Measurements from ENCODE around the gene KIF20B.

KIF20B gene, protein sequence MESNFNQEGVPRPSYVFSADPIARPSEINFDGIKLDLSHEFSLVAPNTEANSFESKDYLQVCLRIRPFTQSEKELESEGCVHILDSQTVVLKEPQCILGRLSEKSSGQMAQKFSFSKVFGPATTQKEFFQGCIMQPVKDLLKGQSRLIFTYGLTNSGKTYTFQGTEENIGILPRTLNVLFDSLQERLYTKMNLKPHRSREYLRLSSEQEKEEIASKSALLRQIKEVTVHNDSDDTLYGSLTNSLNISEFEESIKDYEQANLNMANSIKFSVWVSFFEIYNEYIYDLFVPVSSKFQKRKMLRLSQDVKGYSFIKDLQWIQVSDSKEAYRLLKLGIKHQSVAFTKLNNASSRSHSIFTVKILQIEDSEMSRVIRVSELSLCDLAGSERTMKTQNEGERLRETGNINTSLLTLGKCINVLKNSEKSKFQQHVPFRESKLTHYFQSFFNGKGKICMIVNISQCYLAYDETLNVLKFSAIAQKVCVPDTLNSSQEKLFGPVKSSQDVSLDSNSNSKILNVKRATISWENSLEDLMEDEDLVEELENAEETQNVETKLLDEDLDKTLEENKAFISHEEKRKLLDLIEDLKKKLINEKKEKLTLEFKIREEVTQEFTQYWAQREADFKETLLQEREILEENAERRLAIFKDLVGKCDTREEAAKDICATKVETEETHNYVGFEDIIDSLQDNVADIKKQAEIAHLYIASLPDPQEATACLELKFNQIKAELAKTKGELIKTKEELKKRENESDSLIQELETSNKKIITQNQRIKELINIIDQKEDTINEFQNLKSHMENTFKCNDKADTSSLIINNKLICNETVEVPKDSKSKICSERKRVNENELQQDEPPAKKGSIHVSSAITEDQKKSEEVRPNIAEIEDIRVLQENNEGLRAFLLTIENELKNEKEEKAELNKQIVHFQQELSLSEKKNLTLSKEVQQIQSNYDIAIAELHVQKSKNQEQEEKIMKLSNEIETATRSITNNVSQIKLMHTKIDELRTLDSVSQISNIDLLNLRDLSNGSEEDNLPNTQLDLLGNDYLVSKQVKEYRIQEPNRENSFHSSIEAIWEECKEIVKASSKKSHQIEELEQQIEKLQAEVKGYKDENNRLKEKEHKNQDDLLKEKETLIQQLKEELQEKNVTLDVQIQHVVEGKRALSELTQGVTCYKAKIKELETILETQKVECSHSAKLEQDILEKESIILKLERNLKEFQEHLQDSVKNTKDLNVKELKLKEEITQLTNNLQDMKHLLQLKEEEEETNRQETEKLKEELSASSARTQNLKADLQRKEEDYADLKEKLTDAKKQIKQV (N-terminal part only)

DNA sequence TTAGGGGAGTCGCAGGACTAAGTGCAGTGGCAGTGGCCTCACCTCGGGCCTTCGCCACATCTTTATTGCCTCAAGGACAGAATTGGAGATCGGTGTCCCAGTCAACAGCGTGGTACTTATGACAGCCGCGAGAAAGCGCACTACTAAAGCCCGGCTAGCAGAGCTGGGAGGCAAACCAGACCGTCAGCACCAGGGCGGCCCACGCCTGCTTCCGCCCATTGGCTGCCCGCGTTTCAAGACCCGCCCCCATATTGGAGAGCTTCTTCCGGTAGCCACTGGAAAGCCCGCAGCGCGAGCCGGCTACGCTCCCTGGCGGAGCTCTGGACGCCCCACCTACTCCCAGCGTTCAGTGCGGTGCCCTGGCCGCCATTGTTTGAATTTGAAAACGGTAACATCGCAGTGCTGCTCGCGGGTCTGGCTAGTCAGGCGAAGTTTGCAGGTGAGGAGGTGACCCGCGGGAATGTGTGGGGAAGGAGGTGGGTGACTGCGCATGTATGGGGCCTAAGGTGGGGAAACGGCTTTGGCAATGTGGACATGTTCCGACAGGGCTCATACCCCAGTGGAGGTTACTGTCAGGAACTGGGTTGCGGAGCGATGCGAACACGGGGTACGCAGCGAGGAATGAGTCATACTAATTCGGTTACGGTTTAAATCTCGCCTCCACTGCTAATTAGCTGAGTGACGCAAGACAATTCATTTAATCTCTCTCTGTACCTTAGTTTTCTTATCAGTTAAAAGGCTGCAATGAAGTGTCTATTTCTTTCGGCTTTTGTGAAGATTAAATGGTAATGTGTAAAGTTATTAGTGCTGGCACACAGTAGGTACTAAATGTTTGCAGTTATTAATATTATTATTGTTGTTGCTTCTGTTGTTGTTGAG, at the start of gene KIF20B:
KIF20B (plus strand) TSS at position 349 of the 879 bp plus-strand sequence. CDS start 3,705 bp downstream, outside the sequence.
- peak; percentile 83 for DNase-seq (ENCODE audit: low read depth, low spot score)

DNA sequence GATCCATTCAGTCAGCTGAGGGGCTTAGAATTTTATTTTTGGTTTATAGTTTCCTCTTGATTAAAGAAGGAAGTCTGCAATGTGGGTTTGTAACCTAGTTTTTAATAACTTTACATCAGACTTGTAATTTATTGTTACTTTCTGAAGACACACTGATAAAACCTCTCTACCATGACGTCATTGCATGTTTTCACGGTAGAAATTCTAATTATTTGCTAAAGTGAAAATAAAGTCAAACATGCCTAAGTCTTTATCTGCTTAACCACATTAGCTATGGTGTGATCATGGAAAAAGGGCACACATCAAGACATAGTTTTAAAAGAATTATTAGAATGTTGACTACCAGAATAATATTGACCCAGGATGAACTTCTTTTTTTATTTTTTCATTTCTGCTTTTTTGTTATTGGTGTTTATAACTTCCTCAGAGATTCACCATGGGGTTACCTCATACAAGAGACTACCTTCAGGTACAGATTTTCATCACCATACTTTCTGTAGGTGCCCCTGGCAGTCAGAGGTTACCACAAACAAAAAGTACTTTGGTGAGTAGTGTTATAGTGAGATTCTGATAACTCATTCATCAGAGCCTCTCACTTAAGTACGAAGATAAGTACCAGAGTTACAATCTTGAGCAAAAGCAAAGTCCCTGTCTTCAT, 49.3 kb upstream of the KIF20B start:
- DNase-seq (ENCODE audit: low read depth, low spot score) = no peak

DNA sequence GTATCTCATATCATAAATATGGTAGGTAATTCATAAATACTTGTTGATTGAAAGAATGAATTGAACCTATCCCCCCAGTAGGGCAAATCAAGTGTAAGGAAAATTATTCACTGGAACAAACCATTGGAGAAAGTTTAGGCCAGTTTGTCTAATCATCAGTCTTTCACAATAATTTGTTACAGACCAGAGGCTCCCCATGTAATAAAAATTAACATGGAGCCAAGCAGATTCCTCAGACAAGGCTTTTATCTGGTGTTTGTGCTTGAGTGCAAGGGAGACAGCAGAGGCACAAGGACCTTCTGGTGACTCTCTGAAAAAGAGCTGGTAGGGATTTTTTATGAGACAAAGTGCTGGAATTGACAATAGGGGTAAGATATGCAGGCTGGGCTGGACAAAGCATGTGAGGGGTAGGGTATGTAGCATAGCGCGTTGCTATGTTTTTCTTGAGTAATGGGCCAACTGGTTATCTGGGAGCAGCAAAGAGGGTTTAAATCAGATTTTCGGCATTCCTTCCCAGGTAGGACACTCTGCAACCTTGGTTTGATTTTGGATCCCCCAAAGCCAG, 48.5 kb upstream of the KIF20B start:
- DNase-seq (ENCODE audit: low read depth, low spot score) = no peak

DNA sequence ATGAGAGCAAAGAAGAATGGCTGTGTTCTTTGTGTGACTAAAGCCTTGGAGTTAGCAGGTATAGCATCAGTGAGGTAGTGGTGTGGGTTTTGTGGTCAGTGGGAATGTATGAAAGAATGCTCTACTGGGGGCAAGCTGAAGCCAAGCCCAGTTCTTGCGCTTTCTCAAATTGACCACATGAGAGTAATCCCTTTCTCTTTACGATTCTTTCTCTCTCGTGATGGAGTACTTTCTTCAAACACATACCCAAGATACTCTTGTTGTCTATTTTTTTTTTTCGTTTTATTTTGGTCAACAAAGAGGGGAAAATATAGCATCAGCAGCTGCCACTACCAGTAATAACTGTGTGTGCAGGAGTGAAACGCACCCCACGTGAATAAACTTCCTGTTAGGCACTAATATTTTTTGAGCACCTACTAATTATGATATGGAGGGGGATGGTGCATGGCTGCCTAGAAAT, 48.0 kb upstream of the KIF20B start:
- no peak for DNase-seq (ENCODE audit: low read depth, low spot score)

DNA sequence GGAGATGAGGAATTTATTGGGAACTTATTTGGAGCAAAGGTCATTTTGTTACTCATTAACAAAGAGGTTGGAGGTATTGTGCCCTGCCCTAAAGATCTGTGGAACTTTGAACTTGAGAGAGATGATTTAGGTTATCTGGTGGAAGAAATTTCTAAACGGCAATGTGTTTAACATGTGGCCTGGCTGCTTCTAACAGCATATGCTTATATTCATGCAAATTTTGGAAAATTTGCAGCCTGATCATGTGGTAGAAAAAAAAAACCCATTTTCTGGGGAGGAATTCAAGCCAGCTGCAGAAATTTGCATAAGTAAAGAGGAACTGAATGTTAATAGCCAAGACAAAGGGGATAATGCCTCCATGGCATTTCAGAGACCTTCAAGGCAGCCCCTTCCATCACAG, 45.7 kb upstream of the KIF20B start:
- DNase-seq (ENCODE audit: low read depth, low spot score) = no peak

DNA sequence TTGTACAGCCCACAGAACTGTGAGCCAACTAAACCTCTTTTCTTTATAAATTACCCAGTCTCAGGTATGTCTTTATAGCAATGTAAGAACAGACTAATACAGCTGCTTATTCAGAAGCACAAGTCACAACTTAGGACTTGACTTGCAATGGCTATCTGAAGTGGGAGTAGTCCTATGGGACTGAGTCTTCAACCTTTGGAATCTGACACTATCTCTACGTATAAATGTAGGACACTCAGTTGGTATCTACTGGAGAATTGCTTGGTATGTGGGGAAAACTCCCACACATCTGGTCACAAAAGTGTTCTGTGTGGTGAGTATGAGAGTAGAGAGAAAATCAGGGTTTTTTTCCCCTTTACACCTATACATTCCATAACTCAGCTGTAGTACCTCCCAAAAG, 44.1 kb upstream of the KIF20B start:
- DNase-seq (ENCODE audit: low read depth, low spot score) = no peak

DNA sequence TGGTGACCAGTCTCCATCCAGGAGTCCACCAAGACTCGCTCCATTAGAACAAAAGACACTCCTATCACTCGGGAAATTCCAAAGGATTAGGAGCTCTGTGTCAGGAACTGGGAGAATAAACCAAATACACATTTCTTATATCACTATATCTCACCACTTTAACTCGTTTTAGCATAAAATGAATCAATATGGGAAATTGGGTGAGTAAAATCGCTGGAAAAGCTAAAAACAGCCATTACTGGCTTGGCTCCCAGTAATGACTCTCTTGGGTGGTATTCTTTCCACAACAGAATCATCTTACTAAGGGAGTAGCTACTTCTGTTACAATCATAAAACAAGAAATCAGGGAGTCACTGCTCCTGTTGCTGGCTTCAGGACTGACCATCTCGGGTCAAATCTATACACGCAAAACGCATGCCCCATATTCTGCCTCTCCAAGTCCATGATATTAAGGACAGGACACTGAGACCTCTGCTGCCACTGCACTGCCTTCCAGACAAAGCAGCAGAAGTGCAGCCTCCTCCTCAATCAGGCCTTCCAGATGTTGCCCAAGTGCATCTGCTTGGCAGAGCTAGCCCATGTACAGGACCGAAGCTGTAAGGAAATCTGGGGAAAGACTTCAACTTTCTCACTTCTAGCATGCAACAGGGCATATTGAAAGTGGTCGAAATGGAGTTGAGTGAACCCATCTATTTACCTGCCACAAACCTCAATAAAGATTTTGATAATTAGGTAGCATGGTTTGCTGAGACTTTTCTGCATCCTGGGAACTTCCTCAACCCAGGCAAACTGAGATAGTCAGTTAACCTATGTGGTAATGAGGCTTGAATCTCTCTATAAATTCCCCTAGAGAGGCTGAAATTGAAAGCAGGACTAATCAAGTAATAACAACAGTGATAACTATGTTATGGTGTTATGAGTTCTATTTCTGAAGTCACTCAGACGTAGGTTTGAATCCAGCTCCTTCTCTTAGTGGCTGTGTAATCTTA, 42.0 kb upstream of the KIF20B start:
- no peak for DNase-seq (ENCODE audit: low read depth, low spot score)

DNA sequence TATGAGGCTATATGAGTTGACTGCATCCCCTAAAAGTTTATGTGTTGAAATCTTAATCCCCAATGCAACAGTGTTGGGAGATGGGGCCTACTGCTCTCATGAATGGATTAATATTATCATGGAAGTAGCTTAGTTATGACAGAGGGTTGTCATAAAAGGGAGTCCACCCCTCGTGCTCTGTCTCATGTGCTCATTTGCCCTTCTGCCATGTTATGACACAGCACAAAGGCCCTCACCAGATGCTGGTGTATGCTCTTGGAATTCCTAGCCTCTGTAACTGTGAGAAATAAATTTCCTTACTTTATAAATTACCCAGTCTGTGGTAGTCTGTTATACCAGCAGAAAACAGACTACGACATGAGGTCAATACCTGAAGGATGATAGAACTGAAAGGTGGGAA, 38.8 kb upstream of the KIF20B start:
- no peak for DNase-seq (ENCODE audit: low read depth, low spot score)

DNA sequence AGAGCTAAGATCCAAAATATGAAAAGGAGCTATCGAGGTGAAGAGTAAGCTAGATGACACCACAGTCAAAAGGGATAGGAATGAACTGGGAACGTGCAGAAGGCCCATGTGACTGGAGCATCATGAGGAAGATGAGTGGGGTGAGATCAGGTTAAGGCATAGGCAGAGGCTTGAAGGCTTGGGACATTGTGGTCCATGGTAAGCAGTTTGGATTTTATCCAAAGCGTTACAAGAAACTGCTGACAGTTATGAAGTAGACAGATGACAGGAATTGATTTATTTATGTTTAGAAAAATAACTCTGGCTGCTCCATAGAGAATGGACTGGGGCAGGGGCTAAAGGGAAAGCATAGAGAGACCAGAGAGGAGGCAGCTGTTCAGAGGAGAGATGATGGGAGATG, 38.2 kb upstream of the KIF20B start:
- no peak for DNase-seq (ENCODE audit: low read depth, low spot score)

DNA sequence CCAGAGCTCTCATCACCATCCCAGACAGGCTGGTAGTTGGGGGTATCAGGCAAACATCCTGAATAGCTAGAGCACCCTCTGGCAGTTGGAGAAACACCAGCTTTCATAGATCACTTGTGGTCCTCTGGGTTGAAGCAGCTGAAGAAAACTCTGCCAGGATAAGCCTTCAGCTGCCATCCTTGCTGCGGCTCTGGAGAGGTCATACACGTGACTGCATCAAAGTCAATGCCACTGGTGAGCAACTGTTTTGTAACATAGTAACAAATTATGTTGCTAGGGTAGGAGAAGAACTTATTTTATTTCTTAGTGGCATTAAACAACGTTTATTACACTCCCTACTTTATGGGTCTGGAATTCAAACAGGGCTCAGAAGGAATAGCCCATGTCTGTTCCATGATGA, 37.2 kb upstream of the KIF20B start:
- DNase-seq (ENCODE audit: low read depth, low spot score) = no peak

DNA sequence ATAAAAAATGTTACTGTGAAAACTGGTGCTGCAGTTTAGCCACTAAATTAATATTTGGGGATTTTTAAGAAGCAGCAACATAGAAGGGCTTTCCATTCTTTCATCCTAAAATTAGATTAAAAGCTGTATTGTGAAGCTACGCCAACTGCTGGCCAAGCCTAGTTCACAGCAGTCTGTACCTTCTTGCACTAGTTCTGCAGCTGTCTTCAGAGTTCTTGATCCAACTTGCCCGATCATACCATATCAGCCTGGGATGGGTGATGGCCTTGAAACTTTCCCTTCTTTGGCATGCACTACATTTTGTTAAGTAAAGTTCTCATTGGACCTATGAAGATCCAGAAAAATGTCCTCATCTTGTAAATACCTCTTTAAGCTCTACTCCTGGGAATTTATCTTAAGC, 36.1 kb upstream of the KIF20B start:
- DNase-seq (ENCODE audit: low read depth, low spot score) = no peak

DNA sequence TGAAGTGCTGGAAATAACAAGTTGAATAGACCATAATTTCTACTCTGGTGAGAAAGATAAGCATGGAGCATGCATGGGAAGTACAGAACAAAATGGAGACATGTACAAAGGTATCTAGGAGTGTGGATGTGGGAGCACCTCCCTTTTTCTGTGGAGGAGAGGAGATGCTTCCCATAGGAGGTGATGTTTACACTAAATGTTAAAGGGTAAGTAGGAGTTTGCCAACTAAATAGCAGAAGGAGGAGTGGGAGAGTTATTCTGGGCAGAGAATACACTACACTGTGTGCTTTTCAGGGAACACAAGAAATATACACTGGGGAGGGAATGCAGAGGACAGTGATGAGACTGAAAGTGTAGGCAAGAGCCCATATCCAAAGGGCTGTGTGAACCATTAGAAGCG, 35.3 kb upstream of the KIF20B start:
- no peak for DNase-seq (ENCODE audit: low read depth, low spot score)

DNA sequence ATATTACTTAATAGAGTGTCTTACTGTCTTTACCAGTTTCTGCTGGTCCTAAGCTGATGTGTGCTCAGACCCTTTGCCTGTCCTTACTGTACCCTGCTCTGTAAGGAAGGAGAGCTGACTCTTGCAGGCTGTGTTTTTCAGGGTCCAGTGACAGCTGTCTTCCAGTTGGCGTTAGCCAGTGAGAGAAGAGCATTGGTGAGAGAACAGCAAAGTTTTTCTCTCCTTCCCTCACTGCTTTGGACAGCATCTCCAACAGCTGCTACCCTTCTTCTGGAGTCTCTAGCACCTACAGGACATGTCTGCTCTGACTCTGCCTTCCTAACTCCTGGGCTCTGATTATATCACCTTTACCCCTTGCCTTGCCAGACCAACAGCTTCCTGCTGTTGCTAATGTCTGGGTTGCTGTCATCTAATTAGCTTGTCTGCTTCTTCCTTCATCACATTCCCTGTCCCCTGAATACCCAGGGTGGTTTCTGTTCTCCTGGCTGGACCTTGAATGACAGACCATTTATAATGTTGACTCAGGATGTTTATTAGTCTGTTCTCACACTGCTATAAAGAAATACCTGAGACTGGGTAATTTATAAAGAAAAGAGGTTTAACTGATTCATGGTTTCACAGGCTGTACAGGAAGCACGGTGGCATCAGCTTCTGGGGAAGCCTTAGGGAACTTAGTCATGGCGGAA, 32.9 kb upstream of the KIF20B start:
- no peak for DNase-seq (ENCODE audit: low read depth, low spot score)

DNA sequence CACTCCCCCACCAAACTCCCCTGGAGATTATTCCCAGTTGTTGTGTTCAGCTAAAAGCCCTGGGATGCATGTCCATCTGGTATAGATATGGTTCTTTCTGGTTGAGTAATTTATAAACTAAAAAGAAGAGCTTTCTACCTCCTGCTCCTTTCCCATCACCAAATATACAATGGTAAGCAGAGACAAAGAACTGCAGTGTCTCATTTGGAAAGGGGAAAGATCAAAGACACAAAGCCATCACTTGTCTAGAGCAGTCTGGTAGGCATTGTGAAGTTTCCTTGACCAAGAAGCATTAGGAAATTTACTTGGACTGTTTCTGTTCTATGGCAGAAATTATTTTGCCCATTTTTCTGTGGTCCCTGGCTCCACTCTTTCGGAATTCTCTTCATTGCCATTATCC, 31.4 kb upstream of the KIF20B start:
- DNase-seq (ENCODE audit: low read depth, low spot score) = no peak

DNA sequence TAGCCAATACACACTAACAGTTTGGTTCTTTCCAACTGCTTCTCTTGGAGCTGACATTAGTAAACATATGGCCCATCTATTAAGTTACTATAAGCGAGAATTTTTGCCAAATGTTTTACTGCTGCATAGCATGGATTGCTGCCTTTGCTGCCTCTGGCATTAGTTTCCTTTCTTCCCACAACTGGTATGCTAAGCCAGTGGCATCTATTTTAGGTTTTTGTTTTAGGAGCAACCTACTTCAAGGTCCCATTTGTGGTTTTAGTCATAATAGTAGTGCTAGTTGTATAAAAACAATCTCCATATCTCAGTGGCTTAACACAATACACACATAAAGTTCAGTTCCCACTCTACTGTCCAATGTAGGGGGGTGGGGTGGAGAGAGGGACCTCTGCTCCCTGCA, 30.5 kb upstream of the KIF20B start:
- no peak for DNase-seq (ENCODE audit: low read depth, low spot score)

DNA sequence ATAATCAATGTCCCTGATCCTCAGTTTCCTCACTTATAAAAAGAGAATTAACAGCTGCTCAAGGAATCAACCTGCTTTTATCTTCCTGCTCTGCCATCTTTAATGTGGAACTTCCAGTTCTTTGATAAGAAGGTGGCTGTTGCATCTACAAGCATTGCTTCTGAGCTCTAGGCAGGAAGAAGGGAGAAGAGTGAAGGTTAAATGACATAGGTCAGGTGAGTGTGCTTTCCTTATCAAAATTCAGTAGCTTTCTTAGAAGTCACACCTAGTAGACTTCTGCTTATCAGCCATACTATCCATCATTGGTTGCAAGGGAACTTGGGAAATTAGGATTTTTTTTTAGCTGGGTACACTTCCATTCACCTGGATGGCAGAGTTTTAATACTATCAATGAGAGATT, 24.0 kb upstream of the KIF20B start:
- no peak for DNase-seq (ENCODE audit: low read depth, low spot score)

DNA sequence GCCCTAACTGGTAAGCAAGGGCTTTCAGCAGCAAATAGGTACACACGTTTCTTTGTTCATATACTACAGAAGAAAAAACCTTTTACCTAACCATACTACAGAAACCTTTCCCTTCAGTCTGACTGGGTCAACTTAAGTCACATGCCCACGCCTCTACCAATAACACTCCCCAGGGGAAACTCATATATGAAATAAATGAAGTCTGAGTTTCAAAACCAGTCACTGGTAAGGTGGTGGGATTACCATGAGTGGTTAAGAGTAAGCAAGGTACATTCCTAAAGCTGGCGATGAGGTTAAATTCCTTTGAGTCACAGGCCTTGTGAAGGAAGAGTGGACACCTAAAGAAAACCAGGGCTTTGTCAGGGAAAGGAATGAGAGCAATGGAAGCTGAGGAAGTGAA, 21.4 kb upstream of the KIF20B start:
- no peak for DNase-seq (ENCODE audit: low read depth, low spot score)

DNA sequence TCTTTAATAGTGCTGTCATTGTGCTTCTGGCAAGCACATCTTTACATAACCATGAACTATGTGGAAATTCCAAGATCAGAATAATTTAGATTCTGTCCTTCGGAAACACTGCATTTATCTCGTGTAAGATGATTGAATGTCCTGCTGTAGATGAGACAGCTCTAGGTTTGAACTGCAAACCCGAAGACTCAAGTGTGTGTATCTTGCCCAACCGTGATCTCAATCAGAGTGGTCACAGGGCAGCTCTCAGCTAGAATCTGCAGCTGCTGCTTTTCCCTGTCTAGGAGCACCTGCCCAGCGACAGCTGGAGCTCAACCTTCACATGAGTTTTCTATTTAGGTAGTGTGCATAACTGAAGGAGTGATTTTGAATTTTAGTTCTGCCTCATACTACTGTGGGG, 17.5 kb upstream of the KIF20B start:
- DNase-seq (ENCODE audit: low read depth, low spot score) = no peak

All from activated naive CD8-positive, alpha-beta T cell treated with anti-CD3 and anti-CD28 coated beads, Interleukin-2, amount 50 U/mL, for 16 hours (primary cell).